ENCODE results near the gene LINGO4.

DNA sequence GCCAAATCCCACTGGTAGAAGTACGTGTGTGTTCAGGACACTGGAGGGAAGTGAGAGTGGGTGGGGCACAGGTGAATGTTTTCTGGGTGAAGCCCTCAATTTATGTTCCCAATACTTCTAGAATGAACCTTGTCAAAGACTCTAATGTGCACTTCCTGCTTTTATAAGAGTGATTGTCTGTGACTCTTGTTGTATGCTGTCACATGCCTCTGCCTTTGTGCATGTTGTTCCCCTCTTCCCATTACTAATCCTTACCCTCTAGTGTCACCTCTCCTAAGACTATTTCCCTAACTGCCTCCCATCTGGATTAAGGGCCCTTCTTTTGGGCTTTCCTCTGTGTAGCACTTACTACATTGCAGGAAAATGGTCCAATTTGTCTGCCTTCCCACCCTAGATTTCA lies 2.5 kb upstream of the LINGO4 start:
- TF ChIP-seq, protein P1, sequence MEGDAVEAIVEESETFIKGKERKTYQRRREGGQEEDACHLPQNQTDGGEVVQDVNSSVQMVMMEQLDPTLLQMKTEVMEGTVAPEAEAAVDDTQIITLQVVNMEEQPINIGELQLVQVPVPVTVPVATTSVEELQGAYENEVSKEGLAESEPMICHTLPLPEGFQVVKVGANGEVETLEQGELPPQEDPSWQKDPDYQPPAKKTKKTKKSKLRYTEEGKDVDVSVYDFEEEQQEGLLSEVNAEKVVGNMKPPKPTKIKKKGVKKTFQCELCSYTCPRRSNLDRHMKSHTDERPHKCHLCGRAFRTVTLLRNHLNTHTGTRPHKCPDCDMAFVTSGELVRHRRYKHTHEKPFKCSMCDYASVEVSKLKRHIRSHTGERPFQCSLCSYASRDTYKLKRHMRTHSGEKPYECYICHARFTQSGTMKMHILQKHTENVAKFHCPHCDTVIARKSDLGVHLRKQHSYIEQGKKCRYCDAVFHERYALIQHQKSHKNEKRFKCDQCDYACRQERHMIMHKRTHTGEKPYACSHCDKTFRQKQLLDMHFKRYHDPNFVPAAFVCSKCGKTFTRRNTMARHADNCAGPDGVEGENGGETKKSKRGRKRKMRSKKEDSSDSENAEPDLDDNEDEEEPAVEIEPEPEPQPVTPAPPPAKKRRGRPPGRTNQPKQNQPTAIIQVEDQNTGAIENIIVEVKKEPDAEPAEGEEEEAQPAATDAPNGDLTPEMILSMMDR (conservative IDR thresholded peaks at IDR 0.05): no peak
- no peak for TF ChIP-seq EZH2 (IDR thresholded peaks at IDR 0.05; ENCODE audit: low read depth)
